ENCODE results near the gene B9D2.
A peak's percentile ranks its signal among the peaks of the same experiment; 100 is the strongest.

The B9D2 gene

GRCh38 chr19:41309180-41310032, 54.5 kb downstream of the B9D2 start:
- CTCF ChIA-PET = interaction anchor here (0.9 to 7.1 kb wide), 39 partner anchors 8 to 335 kb away, joined by 3 to 164 read pairs (median 8); partner anchors contain the start of genes AXL, HNRNPUL1 and TGFB1
- TF ChIP-seq CTCF (IDR thresholded peaks at IDR 0.05; ENCODE audit: insufficient read depth, low read length, missing control alignments) = no peak
- POLR2A ChIA-PET = interaction anchor here (0.6 to 2.4 kb wide), 9 partner anchors 11 to 105 kb away, joined by 3 to 9 read pairs (median 4); no protein-coding TSS in a partner anchor
- H3K4me3 ChIP-seq (ENCODE audit: low read depth, low read length) = peak overlapping the region; percentile 92
- DNase-seq (ENCODE audit: low read depth, low spot score) = no peak

- peak; percentile 90 for TF ChIP-seq CTCF (IDR thresholded peaks at IDR 0.05; ENCODE audit: insufficient read depth, low read length, missing control alignments)
- POLR2A ChIA-PET = interaction anchor here (0.6 to 1.4 kb wide), 6 partner anchors 10 to 105 kb away, joined by 3 to 4 read pairs (median 3); no protein-coding TSS in a partner anchor
- no peak for DNase-seq (ENCODE audit: low read depth, low spot score)
- H3K4me3 ChIP-seq (ENCODE audit: low read depth, low read length) = peak overlapping the region; percentile 92
- CTCF ChIA-PET = interaction anchor here (0.6 to 7.1 kb wide), 44 partner anchors 8 to 334 kb away, joined by 3 to 164 read pairs (median 6); partner anchors contain the start of genes AXL, HNRNPUL1 and TGFB1
Observed at GRCh38 chr19:41308450-41309179, 55.3 kb downstream of the B9D2 start.

GRCh38 chr19:41307954-41308449, 55.9 kb downstream of the B9D2 start:
- no peak for DNase-seq (ENCODE audit: low read depth, low spot score)
- TF ChIP-seq CTCF (IDR thresholded peaks at IDR 0.05; ENCODE audit: insufficient read depth, low read length, missing control alignments) = no peak
- CTCF ChIA-PET = interaction anchor here (0.6 to 7.1 kb wide), 40 partner anchors 9 to 333 kb away, joined by 3 to 164 read pairs (median 8); partner anchors contain the start of genes HNRNPUL1 and TGFB1
- no peak overlapping the region for H3K4me3 ChIP-seq (ENCODE audit: low read depth, low read length)
- POLR2A ChIA-PET = interaction anchor here (1.0 to 1.4 kb wide), 2 partner anchors 43 to 45 kb away, joined by 3 read pairs; no protein-coding TSS in a partner anchor

- ChIA-PET POLR2A (interaction anchor here (1.4 kb wide), 1 partner anchor 45 kb away, joined by 3 read pairs; no protein-coding TSS in a partner anchor), CTCF (interaction anchor here (0.7 to 7.1 kb wide), 21 partner anchors 10 to 332 kb away, joined by 3 to 164 read pairs (median 9); partner anchors contain the start of gene HNRNPUL1)
- TF ChIP-seq CTCF (IDR thresholded peaks at IDR 0.05; ENCODE audit: insufficient read depth, low read length, missing control alignments) = no peak
- no peak for DNase-seq (ENCODE audit: low read depth, low spot score)
- H3K4me3 ChIP-seq (ENCODE audit: low read depth, low read length) = no peak overlapping the region
Observed at GRCh38 chr19:41307090-41307875, 56.7 kb downstream of the B9D2 start.

GRCh38 chr19:41305927-41306793, 57.8 kb downstream of the B9D2 start:
- ChIA-PET CTCF (interaction anchor here (0.9 to 7.1 kb wide), 8 partner anchors 9 to 257 kb away, joined by 4 to 125 read pairs (median 10); no protein-coding TSS in a partner anchor), POLR2A (no interaction called here)
- TF ChIP-seq CTCF (IDR thresholded peaks at IDR 0.05; ENCODE audit: insufficient read depth, low read length, missing control alignments) = no peak
- no peak overlapping the region for H3K4me3 ChIP-seq (ENCODE audit: low read depth, low read length)
- DNase-seq (ENCODE audit: low read depth, low spot score) = no peak

Data from AG04449 (cell line).